NOMO-1 (cell line): ENCODE measurements around the gene CLPTM1L.
"Not testable (repeated sequence)": the region's sequence is repeated elsewhere in the genome, so short reads cannot be mapped to it uniquely, and the experiment has no call there.

Experiments
- DNase-seq, 2 experiments: peaks; one replicate each; lab custom pipeline; 2025; ENCODE audit not compliant: unreplicated experiment in 2 of 2; lab: John Stamatoyannopoulos, UW

The CLPTM1L gene

DNA sequence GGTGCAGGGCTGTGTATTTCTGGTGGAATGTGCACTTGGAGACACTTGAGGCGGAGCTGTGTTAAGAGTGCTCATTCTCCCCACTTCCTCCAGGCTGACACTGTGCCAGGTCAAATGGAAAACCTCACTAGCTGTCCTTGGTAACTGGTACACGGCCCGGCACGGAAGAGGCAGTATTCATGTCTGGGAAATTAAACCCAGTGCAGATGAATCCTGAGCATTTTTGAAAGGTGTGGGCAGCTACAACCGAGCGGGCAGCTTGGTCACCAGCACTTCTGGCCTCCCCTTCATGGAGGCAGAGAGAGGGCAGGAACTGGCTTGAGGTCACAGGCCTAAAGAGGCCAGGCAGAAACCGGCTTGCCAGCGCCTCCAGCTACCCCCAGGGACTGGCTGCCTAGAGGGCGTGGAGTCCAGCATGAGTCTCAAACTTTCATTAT is 1.6 kb downstream of the CLPTM1L start:
- no peak for DNase-seq

DNA sequence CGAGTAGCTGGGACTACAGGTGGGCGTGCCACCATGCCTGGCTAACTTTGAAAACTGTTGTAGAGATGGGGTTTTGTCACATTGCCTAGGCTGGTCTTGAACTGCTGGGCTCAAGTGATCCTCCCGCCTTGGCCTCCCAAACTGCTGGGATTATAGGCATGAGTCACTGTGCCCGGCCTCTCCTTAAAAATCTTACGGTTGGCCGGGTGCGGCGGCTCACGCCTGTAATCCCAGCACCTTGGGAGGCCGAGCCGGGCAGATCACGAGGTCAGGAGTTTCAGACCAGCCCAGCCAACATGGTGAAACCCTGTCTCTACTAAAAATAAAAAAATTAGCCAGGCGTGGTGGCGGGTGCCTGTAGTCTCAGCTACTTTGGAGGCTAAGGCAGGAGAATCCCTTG is 2.2 kb downstream of the CLPTM1L start:
- not testable (repeated sequence) for DNase-seq

GRCh38 chr5:1342268-1342667 is 2.6 kb downstream of the CLPTM1L start:
- no peak for DNase-seq

- DNase-seq: no peak
Observed at GRCh38 chr5:1341863-1342262, 3.0 kb downstream of the CLPTM1L start.

GRCh38 chr5:1339818-1340210 is 5.1 kb downstream of the CLPTM1L start:
- not testable (repeated sequence) for DNase-seq

- not testable (repeated sequence) for DNase-seq
Observed at GRCh38 chr5:1339139-1339817, 5.6 kb downstream of the CLPTM1L start.

GRCh38 chr5:1338506-1339070 is 6.3 kb downstream of the CLPTM1L start:
- no peak for DNase-seq

- DNase-seq: no peak
Observed at GRCh38 chr5:1338196-1338490, 6.8 kb downstream of the CLPTM1L start.

DNA sequence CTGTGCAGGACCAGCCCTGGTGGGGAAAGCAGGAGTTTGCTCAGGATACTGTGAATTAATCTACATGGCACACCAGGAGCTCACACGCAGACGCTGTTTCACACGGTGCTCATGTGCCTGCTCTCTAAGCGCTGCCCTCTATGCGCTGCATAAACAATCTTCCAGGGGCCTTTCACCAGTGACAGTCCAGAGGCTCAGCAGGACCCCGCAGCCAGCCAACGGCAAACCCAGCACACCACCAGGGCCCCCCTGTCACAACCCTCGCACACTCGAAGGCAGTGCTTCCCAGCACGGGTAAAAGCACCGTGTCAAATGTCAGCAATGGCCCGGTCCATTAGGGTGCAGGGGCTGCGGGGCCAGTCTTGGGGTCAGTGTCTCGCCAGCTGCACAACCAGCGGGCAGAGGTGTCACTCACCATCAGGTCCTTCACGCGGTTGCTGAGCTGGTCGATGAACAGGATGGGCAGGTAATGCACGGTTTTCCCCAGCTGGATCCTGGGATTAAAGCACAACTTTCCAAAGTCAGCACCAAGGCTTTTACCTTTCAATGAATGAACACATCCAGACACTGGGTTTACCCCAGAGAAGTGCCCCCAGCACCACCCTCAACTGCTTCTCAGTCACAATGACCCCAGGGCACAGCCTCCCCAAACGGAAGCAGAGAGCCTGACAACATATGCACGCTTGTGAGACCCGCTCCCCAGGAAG is 7.3 kb downstream of the CLPTM1L start:
- DNase-seq: no peak

- DNase-seq: no peak
Observed at GRCh38 chr5:1336749-1337488, 8.0 kb downstream of the CLPTM1L start.

GRCh38 chr5:1336106-1336561 is 8.8 kb downstream of the CLPTM1L start:
- no peak for DNase-seq

- DNase-seq: no peak
Observed at GRCh38 chr5:1335540-1336095, 9.3 kb downstream of the CLPTM1L start.

DNA sequence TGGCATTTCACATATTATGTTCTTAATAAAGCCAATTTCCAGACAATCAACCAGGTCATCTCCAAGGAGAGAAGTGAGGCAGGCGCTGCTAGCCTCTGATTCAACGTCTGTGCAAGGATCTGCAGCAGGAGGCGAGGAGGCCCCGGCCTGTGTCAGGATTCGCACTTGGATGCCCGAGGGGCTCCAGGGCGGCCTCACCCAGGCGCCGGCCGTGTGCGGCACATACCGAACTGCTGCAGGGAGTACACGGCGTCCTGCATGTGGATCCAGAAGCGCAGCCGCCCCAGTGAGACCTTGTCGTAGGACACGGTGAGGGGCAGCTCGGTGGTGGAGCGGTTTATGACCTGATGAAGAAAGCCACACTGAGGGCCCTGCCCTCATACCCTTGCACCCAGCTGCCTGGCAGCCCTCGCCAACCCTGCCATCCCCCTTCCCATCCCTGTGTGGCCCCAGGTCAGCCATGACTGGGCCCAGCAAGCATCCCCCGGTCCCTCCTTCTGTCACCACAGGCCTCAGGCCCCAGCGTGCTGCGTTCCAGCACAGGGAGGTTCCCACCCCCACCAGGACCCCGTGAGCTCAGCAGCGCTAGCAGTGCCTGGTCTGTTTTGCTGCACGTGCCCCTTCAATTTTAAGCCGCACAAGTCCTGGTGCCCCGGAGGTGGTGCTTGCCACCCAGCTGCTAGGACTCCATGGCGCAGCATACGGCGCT is 9.9 kb downstream of the CLPTM1L start:
- DNase-seq: no peak

GRCh38 chr5:1333986-1334385 is 10.9 kb downstream of the CLPTM1L start:
- DNase-seq: no peak

DNA sequence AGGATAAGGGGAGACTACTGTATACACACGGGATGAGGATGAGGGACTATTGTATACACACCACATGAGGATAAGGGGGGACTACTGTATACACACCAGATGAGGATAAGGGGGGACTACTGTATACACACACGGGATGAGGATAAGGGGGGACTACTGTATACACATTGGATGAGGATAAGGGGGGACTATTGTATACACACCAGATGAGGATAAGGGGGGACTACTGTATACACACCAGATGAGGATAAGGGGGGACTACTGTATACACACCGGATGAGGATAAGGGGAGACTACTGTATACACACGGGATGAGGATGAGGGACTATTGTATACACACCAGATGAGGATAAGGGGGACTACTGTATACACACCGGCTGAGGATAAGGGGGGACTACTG is 11.6 kb downstream of the CLPTM1L start:
- DNase-seq: not testable (repeated sequence)

- DNase-seq: no peak
Observed at GRCh38 chr5:1332461-1333001, 12.4 kb downstream of the CLPTM1L start.

GRCh38 chr5:1331861-1332405 is 13.0 kb downstream of the CLPTM1L start:
- DNase-seq: no peak

GRCh38 chr5:1330847-1331831 is 13.8 kb downstream of the CLPTM1L start:
- DNase-seq: no peak
